ENCODE measurements around the gene LPGAT1.

The LPGAT1 gene

DNA sequence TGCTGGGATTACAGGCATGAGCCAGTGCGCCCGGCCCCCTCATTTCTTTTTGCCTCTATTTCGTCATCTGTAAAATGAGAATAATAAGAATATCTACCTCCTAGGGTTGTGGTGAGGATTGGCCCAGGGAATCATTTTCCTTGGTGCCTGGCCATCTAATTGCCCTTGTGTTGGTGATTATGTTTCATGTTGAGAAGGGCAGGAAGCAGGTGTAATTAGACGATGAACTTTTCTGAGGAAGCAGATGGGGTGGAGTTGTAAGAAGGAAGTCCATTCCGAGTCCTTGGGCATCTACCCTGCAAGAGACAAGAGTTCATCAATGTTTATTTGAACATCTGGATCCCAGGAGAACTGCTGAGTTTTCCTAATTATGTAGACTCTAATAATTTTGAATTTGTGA lies 116.4 kb downstream of the LPGAT1 start:
- no peak for TF ChIP-seq CTCF (IDR thresholded peaks at IDR 0.05)
- Histone ChIP-seq H3K4me3 (no peak overlapping the region), H3K27ac (no peak overlapping the region)
- no peak for DNase-seq (ENCODE audit: low spot score)

GRCh38 chr1:211713231-211713630 lies 117.3 kb downstream of the LPGAT1 start:
- Histone ChIP-seq H3K4me3 (no peak overlapping the region), H3K27ac (no peak overlapping the region)
- no peak for DNase-seq (ENCODE audit: low spot score)
- no peak for TF ChIP-seq CTCF (IDR thresholded peaks at IDR 0.05)

DNA sequence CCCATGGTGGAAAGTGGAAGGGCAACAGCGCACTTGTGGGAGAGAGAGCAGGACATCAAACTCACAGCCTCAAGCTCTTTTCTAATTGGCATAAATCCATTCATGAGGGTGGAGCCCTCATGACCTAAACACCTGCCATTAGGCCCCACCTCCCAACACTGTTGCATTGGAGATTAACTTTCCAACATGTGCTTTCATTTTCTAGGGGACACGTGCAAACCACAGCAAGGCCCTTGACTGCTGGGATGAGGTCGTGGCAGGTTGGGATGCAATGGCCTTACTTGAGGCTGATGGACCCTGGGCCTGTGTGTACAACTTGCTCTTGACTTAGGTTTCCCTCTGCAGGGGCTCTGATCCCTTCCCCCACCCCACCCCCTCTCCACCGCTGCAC lies 119.3 kb downstream of the LPGAT1 start:
- H3K4me3 ChIP-seq = no peak overlapping the region
- TF ChIP-seq CTCF (IDR thresholded peaks at IDR 0.05) = no peak
- no peak for DNase-seq (ENCODE audit: low spot score)
- no peak overlapping the region for H3K27ac ChIP-seq

DNA sequence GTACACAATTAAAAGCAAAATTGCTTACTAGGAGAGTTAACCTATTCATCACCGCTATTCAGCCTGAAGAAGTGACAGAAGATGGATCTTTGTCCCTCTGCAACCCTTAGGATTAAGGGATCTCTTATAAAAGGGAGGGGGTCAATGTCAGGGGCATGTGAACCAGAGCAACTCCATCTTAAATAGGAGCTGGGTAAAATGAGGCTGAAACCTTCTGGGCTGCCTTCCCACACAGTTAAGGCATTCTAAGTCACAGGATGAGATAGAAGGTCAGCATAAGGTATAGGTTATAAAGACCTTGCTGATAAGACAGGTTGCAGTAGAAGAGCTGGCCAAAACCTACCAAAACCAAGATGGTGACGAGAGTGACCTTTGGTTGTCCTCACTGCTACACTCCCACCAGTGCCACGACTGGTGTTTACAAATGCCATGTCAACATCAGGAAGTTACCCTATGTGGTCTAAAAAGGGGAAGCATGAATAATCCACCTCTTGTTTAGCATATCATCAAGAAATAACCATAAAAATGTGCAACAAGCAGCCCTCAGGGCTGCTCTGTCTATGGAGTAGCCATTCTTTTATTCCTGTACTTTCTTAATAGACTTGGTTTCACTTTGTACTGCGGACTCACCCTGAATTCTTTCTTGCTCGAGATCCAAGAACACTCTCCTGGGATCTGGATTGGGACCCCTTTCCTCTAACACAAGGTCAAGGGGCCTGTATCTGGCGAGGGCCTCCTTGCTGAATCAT lies 119.8 kb downstream of the LPGAT1 start:
- Histone ChIP-seq H3K27ac (no peak overlapping the region), H3K4me3 (no peak overlapping the region)
- DNase-seq (ENCODE audit: low spot score) = no peak
- TF ChIP-seq CTCF (IDR thresholded peaks at IDR 0.05) = no peak

DNA sequence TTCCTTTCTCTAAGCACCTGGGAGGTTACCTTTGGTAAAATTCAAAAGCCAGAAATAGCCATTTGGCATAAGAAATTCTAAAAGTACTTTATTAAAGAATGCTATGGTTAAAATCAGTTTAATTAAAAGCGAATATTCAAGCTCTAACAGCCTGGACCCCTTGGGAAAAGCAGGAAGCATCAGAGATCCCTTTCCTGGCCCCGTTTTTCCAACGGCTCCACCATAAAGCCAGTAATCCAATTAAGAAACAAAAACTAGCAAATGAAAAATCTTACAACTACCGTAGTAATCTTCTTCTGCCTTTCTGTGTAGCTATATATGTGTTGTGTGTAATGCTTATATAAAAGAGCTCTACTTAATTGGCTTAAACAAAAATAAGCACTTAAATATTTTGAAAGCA lies 121.6 kb downstream of the LPGAT1 start:
- Histone ChIP-seq H3K4me3 (no peak overlapping the region), H3K27ac (no peak overlapping the region)
- no peak for DNase-seq (ENCODE audit: low spot score)
- no peak for TF ChIP-seq CTCF (IDR thresholded peaks at IDR 0.05)

DNA sequence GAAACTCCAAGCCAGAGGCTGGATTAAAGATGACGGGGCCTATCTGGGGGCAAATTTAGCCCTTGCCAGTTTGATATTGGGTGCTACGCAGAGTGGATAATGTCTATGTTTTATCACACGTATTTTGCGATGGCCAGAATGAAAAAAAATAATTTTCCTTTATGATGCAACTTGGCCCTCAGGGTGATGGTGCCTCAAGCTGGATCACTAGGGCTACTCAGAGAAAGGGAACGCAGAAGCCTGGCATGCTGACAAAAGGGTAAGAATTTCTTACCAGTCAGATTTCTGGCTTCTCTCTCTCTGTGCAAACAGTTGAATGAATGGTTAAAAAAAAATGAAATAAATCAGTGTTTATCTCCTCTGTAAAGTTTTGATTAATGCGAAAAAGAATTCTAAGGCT lies 122.6 kb downstream of the LPGAT1 start:
- no peak for DNase-seq (ENCODE audit: low spot score)
- no peak for TF ChIP-seq CTCF (IDR thresholded peaks at IDR 0.05)
- no peak overlapping the region for H3K27ac ChIP-seq
- no peak overlapping the region for H3K4me3 ChIP-seq

- no peak overlapping the region for H3K27ac ChIP-seq
- DNase-seq (ENCODE audit: low spot score) = no peak
- TF ChIP-seq CTCF (IDR thresholded peaks at IDR 0.05) = no peak
Measured at GRCh38 chr1:211705467-211706091, 125.0 kb downstream of the LPGAT1 start.

More at GRCh38 chr1:211705467-211706091, 125.0 kb downstream of the LPGAT1 start:
- no peak overlapping the region for H3K4me3 ChIP-seq
